Heart left ventricle (tissue), 13 donors: Measurements from ENCODE around the gene PNKP.

Experiments
- POLR2A ChIP-seq, 2 donors: fragments of 450-650 bp; IDR thresholded peaks; one replicate each; pipeline ENCODE4 v1.6.1; 2017; ENCODE audit warnings: antibody characterized with exemption in 2 of 2, mild to moderate bottlenecking in 2 of 2, moderate library complexity in 2 of 2
- TF ChIP-seq, protein P1 (sequence below), 12 donors: fragments of 200-600 bp; sonication (generic) in 4 of 12; IDR thresholded peaks; one replicate each; pipeline versions ENCODE4 v1.5.0 to v1.8.0; 2018 to 2022; ENCODE audit warnings: antibody characterized with exemption in 12 of 12, mild to moderate bottlenecking in 5 of 12
- donor health status: ischemic (EF 13 %, LVEDD 7.1; RV severe dilation, severe dysfunction).
- donor health status: DM: no; HTN: yes; CAD: no.
- donor health status: DM: no; HTN: no; CAD: no.
- donor health status: ischemic (EF 25% LVEDD 6.9; RV normal size, moderate dysfunction).
- donor health status: ischemic (EF 25% LVEDD 5.7; RV mildly dilated, moderate dysfunction).
- donor health status: ischemic (EF 35%, LVEDD 5.7; RV mildly dilated, moderate dysfunction).
- donor health status: nonischemic (EF 11% LVEDD 7.7; RV severe dilation, severe dysfunction).
- donor health status: DM: yes; HTN: yes; CAD: no.
- donor health status: PGD.
- donor health status: ischemic (EF 29% LVEDD 5.4; RV normal size, mild dysfunction).
- donor health status: nonischemic (EF 23%, LVEDD 6.1; RV moderate dilation, normal function).

GRCh38 chr19:49859682-49860335, 7.6 kb downstream of the PNKP start:
- TF ChIP-seq, protein P1, sequence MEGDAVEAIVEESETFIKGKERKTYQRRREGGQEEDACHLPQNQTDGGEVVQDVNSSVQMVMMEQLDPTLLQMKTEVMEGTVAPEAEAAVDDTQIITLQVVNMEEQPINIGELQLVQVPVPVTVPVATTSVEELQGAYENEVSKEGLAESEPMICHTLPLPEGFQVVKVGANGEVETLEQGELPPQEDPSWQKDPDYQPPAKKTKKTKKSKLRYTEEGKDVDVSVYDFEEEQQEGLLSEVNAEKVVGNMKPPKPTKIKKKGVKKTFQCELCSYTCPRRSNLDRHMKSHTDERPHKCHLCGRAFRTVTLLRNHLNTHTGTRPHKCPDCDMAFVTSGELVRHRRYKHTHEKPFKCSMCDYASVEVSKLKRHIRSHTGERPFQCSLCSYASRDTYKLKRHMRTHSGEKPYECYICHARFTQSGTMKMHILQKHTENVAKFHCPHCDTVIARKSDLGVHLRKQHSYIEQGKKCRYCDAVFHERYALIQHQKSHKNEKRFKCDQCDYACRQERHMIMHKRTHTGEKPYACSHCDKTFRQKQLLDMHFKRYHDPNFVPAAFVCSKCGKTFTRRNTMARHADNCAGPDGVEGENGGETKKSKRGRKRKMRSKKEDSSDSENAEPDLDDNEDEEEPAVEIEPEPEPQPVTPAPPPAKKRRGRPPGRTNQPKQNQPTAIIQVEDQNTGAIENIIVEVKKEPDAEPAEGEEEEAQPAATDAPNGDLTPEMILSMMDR (IDR thresholded peaks at IDR 0.05): no peak
- TF ChIP-seq POLR2A (IDR thresholded peaks at IDR 0.05): no peak
